Endothelial cell of umbilical vein (primary cell): Measurements from ENCODE around the gene RASSF5. TPM values are rescaled to one million over a fixed set of nuclear protein-coding genes. Genes with fewer than 3 reads are reported as not detected.

ENCODE experiments used
- BruUV-seq: library from RNA; stranded (reverse); fragments of 400-500 nt; replicated peaks from 2 replicates; lab custom pipeline; 2021; lab: Mats Ljungman, UMichigan
- CTCF ChIA-PET: fragments of 300-600, 350-600 bp; sonication (Branson Sonifier 250); formaldehyde crosslinking; loops from one replicate; lab custom pipeline; 2021; ENCODE audit warnings: antibody characterized with exemption, inconsistent platforms; lab: Charles Lee
- POLR2A ChIA-PET: fragments of 300-600, 350-600 bp; sonication (Branson Sonifier 250); formaldehyde crosslinking; loops from one replicate; lab custom pipeline; 2021; ENCODE audit warnings: antibody characterized with exemption, inconsistent platforms; lab: Charles Lee
- DNase-seq: peaks from one replicate; pipeline ENCODE4 v3.0.0-alpha.2; 2011; ENCODE audit warnings: low read depth, low spot score
- FAIRE-seq: peaks from 2 replicates; lab custom pipeline; 2011; peaks lifted over from hg19 to GRCh38; lab: Jason Lieb, UNC
- H2AFZ ChIP-seq: 2 replicates; pipeline ENCODE4 v1.6.0; 2012; ENCODE audit warnings: low read depth, low read length, control low read depth, inconsistent platforms
- H3K27ac ChIP-seq: 2 replicates; pipeline ENCODE4 v1.5.1; 2011; ENCODE audit warnings: low read depth, mild to moderate bottlenecking, control low read depth, low read length, moderate library complexity; ENCODE audit not compliant: insufficient read depth
- H3K27me3 ChIP-seq, 2 experiments: 2 replicates each; pipeline versions ENCODE4 v1.6.0 to v1.6.1; 2011; ENCODE audit warnings: low read length in 2 of 2, mixed read lengths in 1 of 2; ENCODE audit not compliant: control insufficient read depth in 2 of 2, insufficient read depth in 2 of 2
- H3K36me3 ChIP-seq, 2 experiments: 2 replicates in 1 of 2; 3 replicates in 1 of 2; pipeline ENCODE4 v1.5.1; 2011; ENCODE audit warnings: low read length in 2 of 2, mild to moderate bottlenecking in 1 of 2, moderate library complexity in 1 of 2; ENCODE audit not compliant: control insufficient read depth in 2 of 2, insufficient read depth in 2 of 2; ENCODE audit errors: extremely low read depth in 1 of 2
- H3K4me1 ChIP-seq: 3 replicates; pipeline ENCODE4 v1.5.1; 2011; ENCODE audit warnings: mild to moderate bottlenecking, low read length; ENCODE audit not compliant: control insufficient read depth, insufficient read depth; ENCODE audit errors: extremely low read depth
- H3K4me2 ChIP-seq: 2 replicates; pipeline ENCODE4 v1.6.1; 2011; ENCODE audit warnings: low read length, control low read depth, mixed read lengths; ENCODE audit not compliant: insufficient read depth
- H3K4me3 ChIP-seq, 3 experiments: fragments of 200-600 bp in 1 of 3; sonication (generic), shearing (Covaris generic) in 1 of 3; replicated peaks in 1 of 3; 2 replicates each; pipeline ENCODE4 v1.5.1; 2011 to 2016; ENCODE audit warnings: control low read depth in 3 of 3, low read length in 3 of 3, mild to moderate bottlenecking in 2 of 3, inconsistent platforms in 1 of 3, low read depth in 1 of 3, moderate library complexity in 1 of 3; ENCODE audit not compliant: insufficient read depth in 1 of 3
- H3K79me2 ChIP-seq: 2 replicates; pipeline ENCODE4 v1.6.0; 2012; ENCODE audit warnings: low read length, inconsistent platforms; ENCODE audit not compliant: control insufficient read depth, insufficient read depth
- H3K9ac ChIP-seq: replicated peaks from 2 replicates; pipeline ENCODE3; 2011; ENCODE audit warnings: low read length, control low read depth; ENCODE audit not compliant: insufficient read depth; ENCODE audit errors: extremely low read depth
- H3K9me1 ChIP-seq: replicated peaks from 3 replicates; pipeline ENCODE4 v1.6.0; 2011; ENCODE audit warnings: mild to moderate bottlenecking, low read length; ENCODE audit not compliant: control insufficient read depth, insufficient read depth; ENCODE audit errors: extremely low read depth
- H3K9me3 ChIP-seq: replicated peaks from 2 replicates; pipeline ENCODE4 v1.5.1; 2012; ENCODE audit warnings: low read length, inconsistent platforms; ENCODE audit not compliant: control insufficient read depth, insufficient read depth
- H4K20me1 ChIP-seq: replicated peaks from 2 replicates; pipeline ENCODE3; 2011; ENCODE audit warnings: mild to moderate bottlenecking, low read length; ENCODE audit not compliant: control insufficient read depth, insufficient read depth; ENCODE audit errors: extremely low read depth
- EZH2 ChIP-seq: IDR thresholded peaks from 2 replicates; pipeline ENCODE4 v1.6.1; 2012; ENCODE audit warnings: borderline replicate concordance, low read depth, mild to moderate bottlenecking, moderate library complexity, low read length, inconsistent platforms; ENCODE audit not compliant: severe bottlenecking
- FOS ChIP-seq: IDR thresholded peaks from 2 replicates; pipeline ENCODE4 v1.6.1; 2011; ENCODE audit warnings: mild to moderate bottlenecking, low read length, moderate library complexity, borderline replicate concordance; ENCODE audit not compliant: insufficient read depth
- GATA2 ChIP-seq: IDR thresholded peaks from 2 replicates; pipeline ENCODE4 v1.7.0; 2011; ENCODE audit warnings: low read depth, mild to moderate bottlenecking, moderate library complexity, mixed read lengths, low read length; ENCODE audit not compliant: insufficient read length, insufficient read depth
- JUN ChIP-seq: IDR thresholded peaks from 2 replicates; pipeline ENCODE4 v1.6.1; 2011; ENCODE audit warnings: borderline replicate concordance, low read depth; ENCODE audit not compliant: insufficient read length, insufficient read depth
- MYC ChIP-seq: IDR thresholded peaks from one replicate; pipeline ENCODE4 v1.6.1; 2011; ENCODE audit warnings: mild to moderate bottlenecking, low read depth, low read length
- POLR2A ChIP-seq: IDR thresholded peaks from 2 replicates; pipeline ENCODE4 v1.6.1; 2012; ENCODE audit warnings: low read depth, mild to moderate bottlenecking, control low read depth, low read length
- POLR2AphosphoS5 ChIP-seq: IDR thresholded peaks from 2 replicates; pipeline ENCODE4 v1.6.1; 2012; ENCODE audit warnings: low read depth, mild to moderate bottlenecking, control low read depth, low read length, moderate library complexity; ENCODE audit not compliant: insufficient read depth
- dilution Hi-C: fragments of 300-500 bp; cut with MboI; formaldehyde crosslinking; loops from one replicate; pipeline ENCODE4 v1.15.0; 2019; ENCODE audit warnings: low sequenced_read_pairs; ENCODE audit not compliant: extremely low pct_ligation_motif_present
- intact Hi-C: fragments of 100-400 bp; cut with micrococcal nuclease; formaldehyde crosslinking; loops from one replicate; pipeline ENCODE4 v1.10.0; 2022
- polyA plus RNA-seq, 4 experiments: library from polyadenylated mRNA; depleted of rRNA in 3 of 4; stranded (reverse) in 3 of 4; unstranded in 1 of 4; fragments of >200 nt; gene quantifications; 2 replicates each; pipeline versions ENCODE4 v1.2.1 to v1.2.3, GENCODE V29; 2011 to 2012; ENCODE audit warnings: missing spikeins in 1 of 4
- total RNA-seq: library from RNA; stranded (reverse); gene quantifications from 2 replicates; pipeline ENCODE4 v1.2.3, GENCODE V29; 2021
- TF ChIP-seq, protein P1 (sequence below): IDR thresholded peaks from 2 replicates; pipeline ENCODE4 v1.6.1; 2011; ENCODE audit not compliant: insufficient read depth, insufficient read length
- TF ChIP-seq, protein P2 (sequence below), 2 donors: IDR thresholded peaks; 1 replicate in 1 of 2; 2 replicates in 1 of 2; pipeline ENCODE4 v1.5.1; 2011; ENCODE audit warnings: low read length in 2 of 2, mild to moderate bottlenecking in 2 of 2, moderate library complexity in 2 of 2, control low read depth in 1 of 2, inconsistent platforms in 1 of 2, low read depth in 1 of 2; ENCODE audit not compliant: insufficient read depth in 1 of 2; ENCODE audit errors: extremely low read depth in 1 of 2

RASSF5 gene
- total and polyA plus RNA-seq, 2 donors (not counting 3 experiments of a cell fraction or from before 2014, with no cell fraction given): 0.23 to 0.60 TPM

DNA sequence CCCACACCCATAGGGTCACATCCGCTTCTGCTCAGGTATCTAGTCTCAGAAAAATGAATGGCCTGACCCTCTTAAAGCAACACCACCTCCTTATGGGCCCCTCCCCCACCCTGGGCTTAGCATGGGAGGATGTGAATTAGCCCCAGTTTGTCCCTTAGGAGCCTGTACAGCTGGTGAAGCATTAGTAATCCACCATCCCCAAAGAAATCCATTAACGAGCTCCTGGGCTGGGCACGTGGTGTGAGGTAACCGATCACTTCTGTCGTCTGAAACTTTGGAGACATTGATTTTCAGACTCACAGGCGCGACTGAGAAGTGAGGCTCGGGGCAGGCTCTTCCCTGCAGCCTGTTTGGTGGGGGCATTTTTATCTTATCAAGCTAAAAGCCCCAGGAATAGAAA is 10.5 kb downstream of the RASSF5 start:
- DNase-seq (no peak), FAIRE-seq (no peak)
- no peak for TF ChIP-seq MYC
- no peak for TF ChIP-seq FOS
- no peak for TF ChIP-seq EZH2
- Histone ChIP-seq H3K4me1 (no peaks in the 10 kb centered on the region), H3K9ac (no peak overlapping the region), H3K27me3 (peaks cover 12% of the 10 kb centered on the region in 2 experiments), H3K9me1 (no peaks in the 10 kb centered on the region), H3K79me2 (no peaks in the 10 kb centered on the region), H4K20me1 (no peaks in the 10 kb centered on the region), H3K4me3 (no peak overlapping the region), H3K36me3 (no peaks in the 10 kb centered on the region), H3K9me3 (no peaks in the 10 kb centered on the region), H3K4me2 (no peak overlapping the region), H2AFZ (no peak overlapping the region), H3K27ac (no peak overlapping the region)
- dilution Hi-C loops: no loop called here
- POLR2A ChIA-PET: no interaction called here
- intact Hi-C loops: no loop called here
- BruUV-seq: no TSS peak
- CTCF ChIA-PET: interaction anchor here (0.8 to 1.7 kb wide), 3 partner anchors 27 to 38 kb away, joined by 3 to 5 read pairs (median 4); no protein-coding TSS in a partner anchor

- FAIRE-seq: no peak
- intact Hi-C loops (no loop called here), dilution Hi-C loops (no loop called here)
- ChIA-PET POLR2A (no interaction called here), CTCF (interaction anchor here (0.8 to 1.7 kb wide), 3 partner anchors 27 to 39 kb away, joined by 3 to 5 read pairs (median 4); no protein-coding TSS in a partner anchor)
- H4K20me1 ChIP-seq: no peaks in the 10 kb centered on the region
- no peaks in the 10 kb centered on the region for H3K4me1 ChIP-seq
- TF ChIP-seq MYC (no peak), FOS (no peak), POLR2A (no peak), POLR2AphosphoS5 (no peak), GATA2 (no peak), JUN (no peak), EZH2 (no peak)
- TF ChIP-seq, protein P1, sequence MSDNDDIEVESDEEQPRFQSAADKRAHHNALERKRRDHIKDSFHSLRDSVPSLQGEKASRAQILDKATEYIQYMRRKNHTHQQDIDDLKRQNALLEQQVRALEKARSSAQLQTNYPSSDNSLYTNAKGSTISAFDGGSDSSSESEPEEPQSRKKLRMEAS: no peak
- TF ChIP-seq, protein P2, sequence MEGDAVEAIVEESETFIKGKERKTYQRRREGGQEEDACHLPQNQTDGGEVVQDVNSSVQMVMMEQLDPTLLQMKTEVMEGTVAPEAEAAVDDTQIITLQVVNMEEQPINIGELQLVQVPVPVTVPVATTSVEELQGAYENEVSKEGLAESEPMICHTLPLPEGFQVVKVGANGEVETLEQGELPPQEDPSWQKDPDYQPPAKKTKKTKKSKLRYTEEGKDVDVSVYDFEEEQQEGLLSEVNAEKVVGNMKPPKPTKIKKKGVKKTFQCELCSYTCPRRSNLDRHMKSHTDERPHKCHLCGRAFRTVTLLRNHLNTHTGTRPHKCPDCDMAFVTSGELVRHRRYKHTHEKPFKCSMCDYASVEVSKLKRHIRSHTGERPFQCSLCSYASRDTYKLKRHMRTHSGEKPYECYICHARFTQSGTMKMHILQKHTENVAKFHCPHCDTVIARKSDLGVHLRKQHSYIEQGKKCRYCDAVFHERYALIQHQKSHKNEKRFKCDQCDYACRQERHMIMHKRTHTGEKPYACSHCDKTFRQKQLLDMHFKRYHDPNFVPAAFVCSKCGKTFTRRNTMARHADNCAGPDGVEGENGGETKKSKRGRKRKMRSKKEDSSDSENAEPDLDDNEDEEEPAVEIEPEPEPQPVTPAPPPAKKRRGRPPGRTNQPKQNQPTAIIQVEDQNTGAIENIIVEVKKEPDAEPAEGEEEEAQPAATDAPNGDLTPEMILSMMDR (IDR thresholded peaks at IDR 0.05; ENCODE audit: extremely low read depth in 1 of 2, insufficient read depth in 1 of 2, low read depth in 1 of 2, low read length in 2 of 2): no peak
- no peak overlapping the region for H3K27ac ChIP-seq
- no peak for DNase-seq
- BruUV-seq: no TSS peak
- no peaks in the 10 kb centered on the region for H3K79me2 ChIP-seq
- no peak overlapping the region for H2AFZ ChIP-seq
- H3K4me3 ChIP-seq: no peak overlapping the region
- no peaks in the 10 kb centered on the region for H3K36me3 ChIP-seq
- no peak overlapping the region for H3K9ac ChIP-seq
- H3K9me1 ChIP-seq: no peaks in the 10 kb centered on the region
- H3K9me3 ChIP-seq: no peaks in the 10 kb centered on the region
- H3K4me2 ChIP-seq: no peak overlapping the region
- peaks cover 11 to 12% of the 10 kb centered on the region in 2 experiments for H3K27me3 ChIP-seq
Measured at GRCh38 chr1:206518206-206518605, 10.9 kb downstream of the RASSF5 start.
